ENCODE measurements around the gene NFKB1.

The NFKB1 gene

GRCh38 chr4:102599886-102600285 is 98.7 kb downstream of the NFKB1 start:
- Histone ChIP-seq H3K4me1 (ENCODE audit: control insufficient read depth in 1 of 2, insufficient read depth in 2 of 2, low read length in 2 of 2) (no peaks in the 10 kb centered on the region), H3K36me3 (ENCODE audit: control insufficient read depth in 1 of 2, insufficient read depth in 2 of 2, low read length in 2 of 2) (peaks cover 57 to 78% of the 10 kb centered on the region in 2 donors), H3K27me3 (ENCODE audit: low read depth, low read length) (no peaks in the 10 kb centered on the region), H3K9me3 (ENCODE audit: control insufficient read depth in 1 of 2, low read length in 2 of 2) (no peaks in the 10 kb centered on the region), H3K4me3 (ENCODE audit: low read depth in 1 of 2, low read length in 2 of 2) (no peak overlapping the region), H3K27ac (ENCODE audit: low read length) (no peak overlapping the region)

GRCh38 chr4:102600689-102601088 is 99.5 kb downstream of the NFKB1 start:
- no peak overlapping the region for H3K4me3 ChIP-seq (ENCODE audit: low read depth in 1 of 2, low read length in 2 of 2)
- no peaks in the 10 kb centered on the region for H3K27me3 ChIP-seq (ENCODE audit: low read depth, low read length)
- no peak overlapping the region for H3K27ac ChIP-seq (ENCODE audit: low read length)
- H3K4me1 ChIP-seq (ENCODE audit: control insufficient read depth in 1 of 2, insufficient read depth in 2 of 2, low read length in 2 of 2), result no peaks in the 10 kb centered on the region
- no peaks in the 10 kb centered on the region for H3K9me3 ChIP-seq (ENCODE audit: control insufficient read depth in 1 of 2, low read length in 2 of 2)
- H3K36me3 ChIP-seq (ENCODE audit: control insufficient read depth in 1 of 2, insufficient read depth in 2 of 2, low read length in 2 of 2), result peaks cover 56 to 72% of the 10 kb centered on the region in 2 donors

- Histone ChIP-seq H3K4me1 (ENCODE audit: control insufficient read depth in 1 of 2, insufficient read depth in 2 of 2, low read length in 2 of 2) (no peaks in the 10 kb centered on the region), H3K27ac (ENCODE audit: low read length) (no peak overlapping the region), H3K4me3 (ENCODE audit: low read depth in 1 of 2, low read length in 2 of 2) (no peak overlapping the region), H3K27me3 (ENCODE audit: low read depth, low read length) (no peaks in the 10 kb centered on the region), H3K9me3 (ENCODE audit: control insufficient read depth in 1 of 2, low read length in 2 of 2) (no peaks in the 10 kb centered on the region), H3K36me3 (ENCODE audit: control insufficient read depth in 1 of 2, insufficient read depth in 2 of 2, low read length in 2 of 2) (peaks cover 54 to 67% of the 10 kb centered on the region in 2 donors)
Measured at GRCh38 chr4:102601586-102602227, 100.5 kb downstream of the NFKB1 start.

GRCh38 chr4:102604222-102604940 is 103.2 kb downstream of the NFKB1 start:
- H3K27me3 ChIP-seq (ENCODE audit: low read depth, low read length), result no peaks in the 10 kb centered on the region
- no peak overlapping the region for H3K27ac ChIP-seq (ENCODE audit: low read length)
- H3K9me3 ChIP-seq (ENCODE audit: control insufficient read depth in 1 of 2, low read length in 2 of 2), result no peaks in the 10 kb centered on the region
- H3K4me3 ChIP-seq (ENCODE audit: low read depth in 1 of 2, low read length in 2 of 2), result no peak overlapping the region
- peaks cover 57 to 62% of the 10 kb centered on the region in 2 donors for H3K36me3 ChIP-seq (ENCODE audit: control insufficient read depth in 1 of 2, insufficient read depth in 2 of 2, low read length in 2 of 2)
- H3K4me1 ChIP-seq (ENCODE audit: control insufficient read depth in 1 of 2, insufficient read depth in 2 of 2, low read length in 2 of 2), result no peaks in the 10 kb centered on the region

GRCh38 chr4:102606261-102606660 is 105.1 kb downstream of the NFKB1 start:
- Histone ChIP-seq H3K27me3 (ENCODE audit: low read depth, low read length) (no peaks in the 10 kb centered on the region), H3K27ac (ENCODE audit: low read length) (no peak overlapping the region), H3K4me3 (ENCODE audit: low read depth in 1 of 2, low read length in 2 of 2) (no peak overlapping the region), H3K4me1 (ENCODE audit: control insufficient read depth in 1 of 2, insufficient read depth in 2 of 2, low read length in 2 of 2) (no peaks in the 10 kb centered on the region), H3K36me3 (ENCODE audit: control insufficient read depth in 1 of 2, insufficient read depth in 2 of 2, low read length in 2 of 2) (peaks cover 58 to 66% of the 10 kb centered on the region in 2 donors), H3K9me3 (ENCODE audit: control insufficient read depth in 1 of 2, low read length in 2 of 2) (no peaks in the 10 kb centered on the region)

GRCh38 chr4:102606846-102607450 is 105.8 kb downstream of the NFKB1 start:
- no peaks in the 10 kb centered on the region for H3K27me3 ChIP-seq (ENCODE audit: low read depth, low read length)
- peaks cover 58 to 66% of the 10 kb centered on the region in 2 donors for H3K36me3 ChIP-seq (ENCODE audit: control insufficient read depth in 1 of 2, insufficient read depth in 2 of 2, low read length in 2 of 2)
- no peak overlapping the region for H3K4me3 ChIP-seq (ENCODE audit: low read depth in 1 of 2, low read length in 2 of 2)
- no peaks in the 10 kb centered on the region for H3K4me1 ChIP-seq (ENCODE audit: control insufficient read depth in 1 of 2, insufficient read depth in 2 of 2, low read length in 2 of 2)
- H3K9me3 ChIP-seq (ENCODE audit: control insufficient read depth in 1 of 2, low read length in 2 of 2), result no peaks in the 10 kb centered on the region
- no peak overlapping the region for H3K27ac ChIP-seq (ENCODE audit: low read length)

- no peak overlapping the region for H3K27ac ChIP-seq (ENCODE audit: low read length)
- H3K36me3 ChIP-seq (ENCODE audit: control insufficient read depth in 1 of 2, insufficient read depth in 2 of 2, low read length in 2 of 2), result peaks cover 57 to 70% of the 10 kb centered on the region in 2 donors
- no peaks in the 10 kb centered on the region for H3K4me1 ChIP-seq (ENCODE audit: control insufficient read depth in 1 of 2, insufficient read depth in 2 of 2, low read length in 2 of 2)
- no peaks in the 10 kb centered on the region for H3K27me3 ChIP-seq (ENCODE audit: low read depth, low read length)
- no peak overlapping the region for H3K4me3 ChIP-seq (ENCODE audit: low read depth in 1 of 2, low read length in 2 of 2)
- no peaks in the 10 kb centered on the region for H3K9me3 ChIP-seq (ENCODE audit: control insufficient read depth in 1 of 2, low read length in 2 of 2)
Measured at GRCh38 chr4:102608190-102608589, 107.0 kb downstream of the NFKB1 start.

- Histone ChIP-seq H3K9me3 (ENCODE audit: control insufficient read depth in 1 of 2, low read length in 2 of 2) (no peaks in the 10 kb centered on the region), H3K4me3 (ENCODE audit: low read depth in 1 of 2, low read length in 2 of 2) (no peak overlapping the region), H3K27me3 (ENCODE audit: low read depth, low read length) (no peaks in the 10 kb centered on the region), H3K4me1 (ENCODE audit: control insufficient read depth in 1 of 2, insufficient read depth in 2 of 2, low read length in 2 of 2) (no peaks in the 10 kb centered on the region), H3K36me3 (ENCODE audit: control insufficient read depth in 1 of 2, insufficient read depth in 2 of 2, low read length in 2 of 2) (peaks cover 59 to 88% of the 10 kb centered on the region in 2 donors), H3K27ac (ENCODE audit: low read length) (no peak overlapping the region)
Measured at GRCh38 chr4:102610007-102610406, 108.8 kb downstream of the NFKB1 start.

- H3K36me3 ChIP-seq (ENCODE audit: control insufficient read depth in 1 of 2, insufficient read depth in 2 of 2, low read length in 2 of 2), result peaks cover 64 to 87% of the 10 kb centered on the region in 2 donors
- no peak overlapping the region for H3K27ac ChIP-seq (ENCODE audit: low read length)
- H3K27me3 ChIP-seq (ENCODE audit: low read depth, low read length), result no peaks in the 10 kb centered on the region
- H3K4me3 ChIP-seq (ENCODE audit: low read depth in 1 of 2, low read length in 2 of 2), result no peak overlapping the region
- H3K4me1 ChIP-seq (ENCODE audit: control insufficient read depth in 1 of 2, insufficient read depth in 2 of 2, low read length in 2 of 2), result no peaks in the 10 kb centered on the region
- H3K9me3 ChIP-seq (ENCODE audit: control insufficient read depth in 1 of 2, low read length in 2 of 2), result no peaks in the 10 kb centered on the region
Measured at GRCh38 chr4:102610476-102610875, 109.3 kb downstream of the NFKB1 start.

GRCh38 chr4:102612210-102612609 is 111.1 kb downstream of the NFKB1 start:
- no peaks in the 10 kb centered on the region for H3K4me1 ChIP-seq (ENCODE audit: control insufficient read depth in 1 of 2, insufficient read depth in 2 of 2, low read length in 2 of 2)
- no peak overlapping the region for H3K27ac ChIP-seq (ENCODE audit: low read length)
- H3K9me3 ChIP-seq (ENCODE audit: control insufficient read depth in 1 of 2, low read length in 2 of 2), result no peaks in the 10 kb centered on the region
- no peak overlapping the region for H3K4me3 ChIP-seq (ENCODE audit: low read depth in 1 of 2, low read length in 2 of 2)
- H3K36me3 ChIP-seq (ENCODE audit: control insufficient read depth in 1 of 2, insufficient read depth in 2 of 2, low read length in 2 of 2), result peaks cover 69 to 86% of the 10 kb centered on the region in 2 donors
- no peaks in the 10 kb centered on the region for H3K27me3 ChIP-seq (ENCODE audit: low read depth, low read length)

GRCh38 chr4:102612824-102613366 is 111.7 kb downstream of the NFKB1 start:
- H3K4me1 ChIP-seq (ENCODE audit: control insufficient read depth in 1 of 2, insufficient read depth in 2 of 2, low read length in 2 of 2), result no peaks in the 10 kb centered on the region
- no peak overlapping the region for H3K27ac ChIP-seq (ENCODE audit: low read length)
- peaks cover 65 to 79% of the 10 kb centered on the region in 2 donors for H3K36me3 ChIP-seq (ENCODE audit: control insufficient read depth in 1 of 2, insufficient read depth in 2 of 2, low read length in 2 of 2)
- no peaks in the 10 kb centered on the region for H3K9me3 ChIP-seq (ENCODE audit: control insufficient read depth in 1 of 2, low read length in 2 of 2)
- H3K4me3 ChIP-seq (ENCODE audit: low read depth in 1 of 2, low read length in 2 of 2), result no peak overlapping the region
- no peaks in the 10 kb centered on the region for H3K27me3 ChIP-seq (ENCODE audit: low read depth, low read length)
